GM12875 (cell line): ENCODE data around the gene SEMA3C.

Experiments used
- H3K4me3 ChIP-seq: one replicate; pipeline ENCODE4 v1.5.1; 2011; ENCODE audit warnings: low read depth, low read length, control low read depth
- CTCF ChIP-seq: IDR thresholded peaks from 2 replicates; pipeline ENCODE4 v1.5.1; 2011; ENCODE audit warnings: low read depth, mild to moderate bottlenecking, control low read depth, inconsistent platforms, low read length, moderate library complexity, borderline replicate concordance; ENCODE audit not compliant: insufficient read depth

The SEMA3C gene

GRCh38 chr7:80842022-80842790 is 76.6 kb downstream of the SEMA3C start:
- no peak for TF ChIP-seq CTCF
- H3K4me3 ChIP-seq = no peak overlapping the region

GRCh38 chr7:80841423-80841955 is 77.4 kb downstream of the SEMA3C start:
- no peak overlapping the region for H3K4me3 ChIP-seq
- TF ChIP-seq CTCF = no peak

GRCh38 chr7:80840681-80841080 is 78.2 kb downstream of the SEMA3C start:
- no peak for TF ChIP-seq CTCF
- H3K4me3 ChIP-seq = no peak overlapping the region

- TF ChIP-seq CTCF = no peak
- no peak overlapping the region for H3K4me3 ChIP-seq
Measured at GRCh38 chr7:80839855-80840254, 79.0 kb downstream of the SEMA3C start.

GRCh38 chr7:80838643-80839042 is 80.2 kb downstream of the SEMA3C start:
- no peak for TF ChIP-seq CTCF
- no peak overlapping the region for H3K4me3 ChIP-seq

- TF ChIP-seq CTCF = no peak
- H3K4me3 ChIP-seq = no peak overlapping the region
Measured at GRCh38 chr7:80837345-80837744, 81.5 kb downstream of the SEMA3C start.

- no peak overlapping the region for H3K4me3 ChIP-seq
- no peak for TF ChIP-seq CTCF
Measured at GRCh38 chr7:80835251-80835650, 83.6 kb downstream of the SEMA3C start.
